HEK293T (cell line): ENCODE measurements around the gene MAN1C1.

Experiments used
- ARNT ChIP-seq: fragments of 450-650 bp; IDR thresholded peaks from 2 replicates; pipeline ENCODE4 v1.6.1; 2017; ENCODE audit warnings: mild to moderate bottlenecking
- BHLHE40 ChIP-seq: fragments of 450-650 bp; IDR thresholded peaks from 2 replicates; pipeline ENCODE4 v1.6.1; 2016; ENCODE audit warnings: mild to moderate bottlenecking, moderate library complexity, borderline replicate concordance
- FOXA1 ChIP-seq: fragments of 450-650 bp; IDR thresholded peaks from 2 replicates; pipeline ENCODE4 v1.6.1; 2016; ENCODE audit warnings: mild to moderate bottlenecking
- FOXK2 ChIP-seq: fragments of 450-650 bp; IDR thresholded peaks from 2 replicates; pipeline ENCODE4 v1.6.1; 2016; ENCODE audit warnings: mild to moderate bottlenecking
- FOXM1 ChIP-seq: fragments of 450-650 bp; IDR thresholded peaks from 2 replicates; pipeline ENCODE4 v1.6.1; 2017; ENCODE audit warnings: mild to moderate bottlenecking, borderline replicate concordance
- L3MBTL2 ChIP-seq: fragments of 450-650 bp; conservative IDR thresholded peaks from 2 replicates; pipeline ENCODE4 v1.6.1; 2016; ENCODE audit warnings: mild to moderate bottlenecking
- NFRKB ChIP-seq: fragments of 450-650 bp; IDR thresholded peaks from 2 replicates; pipeline ENCODE4 v1.6.1; 2016; ENCODE audit warnings: mild to moderate bottlenecking, moderate library complexity
- PKNOX1 ChIP-seq: fragments of 450-650 bp; IDR thresholded peaks from 2 replicates; pipeline ENCODE4 v1.6.1; 2016
- SP1 ChIP-seq: fragments of 450-650 bp; IDR thresholded peaks from 2 replicates; pipeline ENCODE4 v1.6.1; 2017
- SUZ12 ChIP-seq: fragments of 450-650 bp; IDR thresholded peaks from 2 replicates; pipeline ENCODE4 v1.6.1; 2016; ENCODE audit warnings: mild to moderate bottlenecking
- ZNF384 ChIP-seq: fragments of 450-650 bp; IDR thresholded peaks from 2 replicates; pipeline ENCODE4 v1.6.1; 2016

GRCh38 chr1:25733271-25733670 lies 116.7 kb downstream of the MAN1C1 start:
- TF ChIP-seq SP1: no peak
- TF ChIP-seq BHLHE40: no peak
- TF ChIP-seq FOXA1: no peak
- no peak for TF ChIP-seq FOXK2
- TF ChIP-seq FOXM1: no peak
- TF ChIP-seq SUZ12: no peak
- TF ChIP-seq ZNF384: no peak
- no peak for TF ChIP-seq NFRKB
- no peak for TF ChIP-seq L3MBTL2
- TF ChIP-seq ARNT: no peak
- TF ChIP-seq PKNOX1: no peak
